GM19193 (cell line): ENCODE data around the gene KIF21A.

ENCODE experiments used
- POLR2A ChIP-seq: IDR thresholded peaks from 4 replicates; pipeline ENCODE4 v1.6.1; 2011; ENCODE audit not compliant: insufficient read depth, insufficient read length; ENCODE audit errors: extremely low read depth

Gene KIF21A

DNA sequence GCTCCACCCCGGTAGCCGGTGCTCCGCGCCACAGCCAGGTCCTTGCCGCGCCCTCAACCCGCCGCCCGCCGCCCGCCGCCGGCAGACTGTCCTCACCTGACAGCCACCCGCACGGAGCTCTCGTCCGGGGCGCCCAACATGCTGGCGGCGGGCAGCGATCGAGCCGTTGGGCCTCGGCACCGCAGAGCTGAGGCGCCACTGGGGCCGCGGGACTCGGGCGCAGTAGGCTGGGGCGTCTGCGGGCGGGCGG lies 164 bp downstream of the KIF21A start:
- no peak for TF ChIP-seq POLR2A

DNA sequence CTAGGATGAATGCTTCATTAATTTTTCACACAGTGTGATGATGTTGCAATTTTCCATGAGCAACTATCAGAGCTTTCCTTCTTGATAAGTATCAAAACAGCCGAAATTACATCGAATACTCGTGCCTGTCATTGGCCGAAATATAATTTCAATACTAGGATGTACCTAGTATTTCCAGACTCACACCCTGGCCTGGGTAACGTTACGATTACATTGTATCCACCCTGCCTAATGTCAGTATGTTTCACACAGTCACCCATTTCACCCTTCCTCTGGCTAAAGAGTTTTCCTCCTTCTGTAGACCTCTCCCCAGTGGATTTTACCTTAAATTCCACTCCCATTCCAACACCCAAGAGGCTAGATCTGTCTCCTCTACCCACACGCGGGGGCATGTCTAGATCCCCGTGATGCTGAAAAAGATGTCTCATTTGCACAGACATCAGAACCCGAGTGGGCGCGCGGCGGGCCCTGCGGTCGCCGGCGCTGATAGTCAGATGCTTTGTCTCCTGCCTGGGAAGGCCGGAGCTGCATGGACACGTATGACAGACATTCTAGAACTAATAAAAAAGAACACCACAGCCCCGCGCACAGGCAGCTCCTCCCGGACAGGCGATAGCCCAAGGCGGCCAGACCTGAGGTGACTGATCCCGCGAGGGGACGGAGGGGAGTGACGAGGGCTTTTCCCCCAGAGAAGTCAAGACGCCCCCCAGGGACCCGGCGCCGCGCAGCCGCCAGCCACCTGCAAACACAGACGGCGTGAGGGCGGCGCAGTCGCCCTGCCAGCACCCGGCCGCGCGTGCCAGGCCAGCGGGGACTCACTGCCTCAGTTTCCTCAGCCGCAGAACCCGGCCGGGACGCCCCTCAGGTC lies 723 bp downstream of the KIF21A start:
- TF ChIP-seq POLR2A, result no peak

DNA sequence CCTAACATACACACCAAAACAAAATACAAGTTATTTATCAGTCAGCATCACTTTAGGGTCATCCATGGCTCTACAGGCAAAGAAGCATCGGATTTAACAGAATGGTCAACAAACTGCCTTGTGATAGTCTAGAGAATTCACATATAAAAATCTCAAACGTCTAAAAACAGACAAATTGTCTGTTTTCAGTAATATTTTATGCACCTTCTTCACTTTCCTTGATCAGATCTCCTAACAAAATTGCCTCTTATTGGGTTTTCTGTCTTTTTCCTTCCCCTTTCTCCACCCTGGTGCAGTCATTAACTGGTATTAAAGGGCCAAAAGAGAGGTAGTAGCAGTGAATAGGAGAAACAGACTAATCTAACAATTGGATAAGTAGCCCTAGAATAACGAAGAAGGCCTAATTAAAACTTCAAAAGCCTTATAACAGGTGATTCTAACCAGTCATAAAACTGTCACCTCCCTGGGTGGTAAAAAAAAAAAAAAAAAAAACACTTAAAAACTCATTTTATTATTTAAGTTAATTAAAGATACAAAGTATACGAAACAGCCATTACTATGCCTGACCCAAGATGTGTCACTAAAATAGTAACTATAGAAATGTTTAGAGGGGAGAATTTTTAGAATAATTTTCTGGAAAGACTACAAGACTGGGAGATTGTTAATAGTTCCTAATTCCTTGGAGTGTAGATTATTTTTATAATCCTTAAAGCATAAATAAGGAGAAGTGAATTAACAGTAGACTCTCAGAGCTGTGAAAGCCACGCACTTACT lies 1.5 kb downstream of the KIF21A start:
- TF ChIP-seq POLR2A, result no peak

DNA sequence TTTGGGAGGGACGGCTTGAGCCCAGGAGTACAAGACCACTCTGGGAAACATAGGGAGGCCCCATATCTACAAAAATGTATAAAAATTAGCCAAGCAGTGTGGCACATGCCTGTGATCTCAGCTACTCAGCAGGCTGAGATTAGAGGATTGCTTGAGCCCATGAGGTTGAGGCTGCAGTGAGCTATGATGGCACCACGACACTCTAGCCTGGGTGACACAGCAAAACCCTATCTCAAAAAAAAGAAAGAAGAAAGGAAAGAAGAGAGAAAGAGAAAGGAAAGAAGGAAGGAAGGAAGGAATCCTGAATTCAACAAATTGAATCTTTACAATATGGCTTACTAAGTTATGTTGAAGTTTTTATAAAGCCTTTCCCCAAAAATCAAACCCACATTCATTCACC lies 2.1 kb downstream of the KIF21A start:
- TF ChIP-seq POLR2A, result no peak

DNA sequence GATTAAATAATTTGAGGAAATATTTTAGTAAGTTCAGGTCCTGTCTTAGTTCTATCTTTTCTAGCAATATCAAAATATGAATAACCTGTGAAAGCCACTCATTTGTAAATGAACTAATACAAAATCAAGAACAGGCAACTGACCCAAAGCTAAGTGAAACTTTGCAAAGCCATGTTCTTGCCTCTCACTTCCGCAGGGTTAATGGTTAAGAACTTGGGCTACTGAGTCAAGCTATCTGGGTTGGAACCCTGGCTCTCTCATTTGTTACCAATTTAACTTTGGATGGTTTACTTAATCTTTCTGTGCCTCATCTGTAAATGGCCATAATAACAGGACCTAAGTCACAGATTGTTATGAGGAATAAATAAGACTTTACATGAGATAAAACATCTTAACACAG lies 2.8 kb downstream of the KIF21A start:
- TF ChIP-seq POLR2A, result no peak

DNA sequence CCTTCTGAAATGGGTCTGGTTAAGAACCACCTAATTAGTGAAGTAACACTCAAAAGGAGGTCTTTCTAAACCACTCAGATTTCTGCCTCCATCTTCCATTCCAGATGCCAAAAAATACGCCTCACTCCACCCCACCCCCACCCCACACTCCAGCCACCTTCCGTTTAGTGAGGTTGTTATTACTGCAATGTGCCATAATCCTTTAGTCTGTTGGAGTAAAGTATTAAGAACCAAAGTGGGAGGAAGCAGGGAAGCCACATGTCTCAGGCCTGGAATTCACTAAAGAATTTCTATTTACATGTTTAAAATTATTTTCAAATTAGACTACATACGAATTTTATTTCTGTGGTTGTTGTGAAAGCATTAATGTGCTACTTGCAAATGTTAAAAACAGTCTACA lies 7.4 kb downstream of the KIF21A start:
- no peak for TF ChIP-seq POLR2A

DNA sequence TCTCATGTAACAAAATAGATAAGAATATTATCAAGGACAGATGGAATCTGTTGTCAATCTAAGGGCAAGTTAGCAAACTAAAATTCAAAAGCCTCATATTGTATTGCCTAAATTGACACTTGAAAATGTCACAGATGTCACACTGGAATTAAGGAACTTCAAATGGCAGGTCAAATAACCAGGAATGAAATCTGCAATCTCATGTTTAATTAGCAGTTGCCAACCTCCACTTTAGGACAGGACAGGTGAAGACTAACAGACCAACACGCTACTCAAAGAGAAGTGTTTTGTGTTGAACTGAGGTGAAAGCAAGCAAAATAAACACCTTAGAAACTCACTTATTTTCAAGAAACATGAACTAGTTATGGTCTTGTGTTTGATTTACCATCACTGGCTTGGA lies 11.1 kb downstream of the KIF21A start:
- no peak for TF ChIP-seq POLR2A

DNA sequence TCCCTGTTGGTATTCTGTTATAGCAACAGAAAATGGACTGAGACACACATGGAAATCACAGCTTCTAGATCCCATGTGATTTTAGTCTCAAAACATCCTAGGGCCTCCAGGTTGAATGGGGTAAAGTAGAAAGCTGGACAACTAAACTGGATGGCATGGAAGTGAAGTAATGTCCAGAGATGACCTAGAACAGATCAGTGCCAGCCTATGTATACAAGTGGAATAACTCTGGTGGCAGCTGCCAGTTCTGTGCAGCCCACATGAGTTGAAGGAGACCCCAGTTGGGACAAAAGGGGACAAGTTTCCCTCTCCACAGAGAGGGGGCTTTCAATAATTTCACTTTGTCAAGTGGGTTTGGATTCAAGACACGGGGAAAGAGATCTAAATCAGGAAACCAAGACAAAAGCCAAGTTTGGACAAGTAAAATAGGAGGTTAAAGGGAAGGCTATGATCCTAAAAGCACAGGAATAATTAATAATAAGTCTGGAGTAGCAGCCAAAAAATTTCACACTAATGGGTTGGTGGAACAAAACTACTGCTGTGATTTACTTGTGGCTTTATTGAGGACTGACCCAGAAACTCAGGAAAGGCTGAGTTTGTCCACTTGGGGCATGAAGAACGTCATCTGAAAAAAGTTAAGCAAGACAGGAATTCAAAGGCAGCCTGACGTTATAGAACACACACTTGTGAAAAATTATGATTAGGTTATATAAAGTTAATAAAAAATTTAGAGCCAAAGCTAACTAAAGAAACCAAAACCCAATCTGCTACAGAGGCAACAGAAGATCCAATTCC lies 11.7 kb downstream of the KIF21A start:
- TF ChIP-seq POLR2A, result no peak

DNA sequence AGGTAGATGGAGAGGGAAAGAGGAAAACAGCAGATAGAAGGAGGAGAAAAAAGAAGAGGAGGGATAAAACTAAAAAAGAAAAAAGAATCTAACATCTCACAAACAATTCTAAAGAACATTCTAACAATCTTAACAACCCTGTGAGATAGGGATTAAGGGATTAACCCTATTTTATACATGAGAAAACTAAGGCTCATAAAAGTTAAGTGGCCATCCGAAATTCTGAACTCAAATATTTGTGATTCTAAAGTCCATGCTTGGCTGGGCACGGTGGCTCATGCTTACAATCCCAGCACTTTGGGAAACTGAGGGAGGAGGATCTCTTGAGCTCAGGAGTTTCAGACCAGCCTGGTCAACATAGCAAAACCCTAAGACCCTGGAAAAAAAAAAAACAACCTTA lies 13.1 kb downstream of the KIF21A start:
- TF ChIP-seq POLR2A, result no peak

DNA sequence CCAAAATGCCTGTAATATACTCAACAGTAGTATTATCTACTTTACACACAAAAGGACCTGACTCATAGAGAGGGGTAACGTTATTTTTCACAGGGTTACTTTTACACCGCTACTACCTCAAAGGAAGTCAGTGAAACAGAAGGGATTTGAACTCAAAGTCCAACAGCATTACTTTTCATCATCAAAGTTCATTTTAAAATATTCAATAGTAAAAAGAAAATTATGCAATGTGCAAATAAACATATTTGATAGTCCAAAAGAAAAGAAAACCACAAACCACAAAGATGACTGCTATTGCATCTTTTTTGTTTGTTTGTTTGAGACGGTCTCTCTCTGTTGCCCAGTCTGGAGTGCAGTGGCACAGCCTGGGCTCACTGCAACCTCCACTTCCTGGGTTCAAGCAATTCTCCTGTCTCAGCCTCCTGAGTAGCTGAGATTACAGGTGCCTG lies 15.5 kb downstream of the KIF21A start:
- TF ChIP-seq POLR2A, result no peak

DNA sequence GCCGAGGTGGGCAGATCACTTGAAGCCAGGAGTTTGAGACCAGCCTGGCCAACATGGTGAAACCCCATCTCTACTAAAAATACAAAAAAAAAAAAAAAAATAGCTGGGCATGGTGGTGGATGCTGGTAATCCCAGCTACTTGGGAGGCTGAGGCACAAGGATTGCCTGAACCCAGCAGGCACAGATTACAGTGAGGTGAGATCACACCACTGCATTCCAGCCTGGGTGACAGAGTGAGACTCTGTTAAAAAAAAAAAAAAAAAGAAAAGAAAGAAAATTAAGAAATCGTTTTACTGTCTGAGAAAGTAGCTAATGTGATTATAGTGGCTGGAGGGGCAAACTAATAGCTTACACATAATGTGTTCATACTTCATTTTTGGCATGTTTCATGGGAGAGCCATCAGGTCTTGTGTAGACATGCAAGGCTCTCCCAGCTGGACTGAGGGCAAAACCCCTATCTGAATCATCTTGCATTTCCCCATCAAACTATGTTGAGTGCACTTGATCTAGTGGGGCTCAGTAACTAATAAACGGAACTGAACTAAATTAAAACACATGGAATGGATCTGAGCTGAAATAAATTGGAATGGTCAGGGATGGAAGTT lies 16.2 kb downstream of the KIF21A start:
- TF ChIP-seq POLR2A, result no peak

DNA sequence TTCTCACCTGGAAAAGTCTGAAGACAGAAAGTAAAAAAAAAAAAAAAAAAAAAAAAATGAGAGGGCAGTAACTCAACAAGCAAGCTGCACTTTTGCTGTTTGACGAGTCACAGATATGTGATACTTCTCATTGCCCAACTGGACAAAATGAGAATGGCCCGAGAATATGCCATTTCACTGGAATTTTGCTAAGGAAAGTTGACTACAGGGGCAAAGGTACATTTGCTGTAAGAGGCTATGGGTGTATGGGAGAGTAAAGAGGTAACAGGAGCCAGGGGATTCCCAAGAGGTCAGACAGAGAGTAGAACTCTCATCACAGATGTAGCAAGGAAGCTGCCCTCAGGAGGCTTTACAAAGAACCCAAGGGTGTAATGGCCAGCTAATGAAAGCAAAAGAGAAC lies 22.9 kb downstream of the KIF21A start:
- TF ChIP-seq POLR2A, result no peak

DNA sequence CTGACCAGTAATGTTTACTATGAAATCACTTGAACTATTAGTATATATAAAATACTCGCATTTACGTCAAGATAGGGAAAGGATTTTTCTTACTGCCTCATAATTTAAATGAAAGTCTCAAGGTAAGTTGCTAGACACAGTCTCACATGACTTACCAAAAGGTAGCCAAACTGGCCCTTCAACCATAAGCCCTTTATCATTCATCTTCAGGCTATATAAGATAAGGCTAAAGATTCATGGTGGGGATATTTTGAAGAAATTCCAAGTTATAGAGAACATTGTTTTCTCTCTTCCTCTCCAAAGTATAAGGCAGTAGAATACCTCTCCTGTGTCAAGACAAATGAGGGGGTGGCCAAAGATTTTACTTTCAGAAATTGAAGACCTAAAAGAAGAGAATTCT lies 23.4 kb downstream of the KIF21A start:
- no peak for TF ChIP-seq POLR2A

DNA sequence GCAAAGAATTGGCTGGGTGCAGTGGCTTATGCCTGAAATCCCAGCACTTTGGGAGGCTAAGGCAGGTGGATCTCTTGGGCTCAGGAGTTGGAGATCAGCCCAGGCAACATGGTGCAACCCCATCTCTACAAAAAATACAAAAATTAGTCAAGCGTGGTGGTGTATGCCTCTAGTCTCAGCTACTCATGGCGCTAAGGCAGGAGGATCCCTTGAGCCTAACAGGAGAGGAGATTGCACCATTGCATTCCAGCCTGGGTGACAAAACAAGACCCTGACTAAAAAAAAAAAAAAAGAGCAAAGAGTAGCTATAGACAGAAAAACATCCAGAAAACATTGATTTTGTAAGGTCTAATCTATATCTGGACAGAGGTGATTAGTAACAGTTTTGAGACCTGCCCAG lies 25.0 kb downstream of the KIF21A start:
- no peak for TF ChIP-seq POLR2A
